Ramos (cell line): ENCODE results near the gene ANKS6.

ENCODE experiments used
- in situ Hi-C: fragments of 300-500 bp; cut with MboI; formaldehyde crosslinking; loops from one replicate; pipeline ENCODE4 v1.14.3; 2022; ENCODE audit warnings: low sequenced_read_pairs; ENCODE audit not compliant: unreplicated experiment

ANKS6 gene

GRCh38 chr9:98777618-98778017 is 18.7 kb downstream of the ANKS6 start:
- in situ Hi-C loops = loop anchor here (25.0 kb wide), 4 partner anchors 240 to 865 kb away; partner anchors contain the start of genes NANS and TRMO

GRCh38 chr9:98775831-98776441 is 20.4 kb downstream of the ANKS6 start:
- in situ Hi-C loops = loop anchor here (25.0 kb wide), 4 partner anchors 239 to 864 kb away; partner anchors contain the start of genes NANS and TRMO

- in situ Hi-C loops = loop anchor here (25.0 kb wide), 4 partner anchors 237 to 862 kb away; partner anchors contain the start of genes NANS and TRMO
These were observed 21.6 kb downstream of the ANKS6 start for GRCh38 chr9:98774746-98775145.

- in situ Hi-C loops = no loop called here
These were observed 22.6 kb downstream of the ANKS6 start for GRCh38 chr9:98773721-98774120.

- in situ Hi-C loops = no loop called here
These were observed 23.8 kb downstream of the ANKS6 start for GRCh38 chr9:98772364-98773155.

GRCh38 chr9:98771209-98771874 is 25.0 kb downstream of the ANKS6 start:
- in situ Hi-C loops = no loop called here

- in situ Hi-C loops = no loop called here
These were observed 25.6 kb downstream of the ANKS6 start for GRCh38 chr9:98770717-98771116.

GRCh38 chr9:98768344-98768743 is 28.0 kb downstream of the ANKS6 start:
- in situ Hi-C loops = no loop called here

GRCh38 chr9:98767915-98768314 is 28.4 kb downstream of the ANKS6 start:
- in situ Hi-C loops = no loop called here

GRCh38 chr9:98767196-98767595 is 29.2 kb downstream of the ANKS6 start:
- in situ Hi-C loops = no loop called here

- in situ Hi-C loops = no loop called here
These were observed 29.8 kb downstream of the ANKS6 start for GRCh38 chr9:98766586-98766985.

GRCh38 chr9:98765256-98765655 is 31.1 kb downstream of the ANKS6 start:
- in situ Hi-C loops = no loop called here

GRCh38 chr9:98763986-98764745 is 32.2 kb downstream of the ANKS6 start:
- in situ Hi-C loops = no loop called here

GRCh38 chr9:98760231-98760630 is 36.1 kb downstream of the ANKS6 start:
- in situ Hi-C loops = no loop called here

- in situ Hi-C loops = no loop called here
These were observed 41.2 kb downstream of the ANKS6 start for GRCh38 chr9:98755006-98755618.

- in situ Hi-C loops = no loop called here
These were observed 45.1 kb downstream of the ANKS6 start for GRCh38 chr9:98751210-98751609.

GRCh38 chr9:98750364-98751060 is 45.8 kb downstream of the ANKS6 start:
- in situ Hi-C loops = no loop called here

- in situ Hi-C loops = loop anchor here (10.0 kb wide), 1 partner anchor 63 kb away; no protein-coding TSS in a partner anchor
These were observed 48.9 kb downstream of the ANKS6 start for GRCh38 chr9:98747476-98747875.

GRCh38 chr9:98745470-98745869 is 50.9 kb downstream of the ANKS6 start:
- in situ Hi-C loops = loop anchor here (10.0 kb wide), 1 partner anchor 61 kb away; no protein-coding TSS in a partner anchor
